Gastrocnemius medialis (tissue), 4 donors: ENCODE data around the gene CDKAL1.

Experiments used
- POLR2A ChIP-seq, 2 donors: fragments of 450-650 bp; IDR thresholded peaks; one replicate each; pipeline ENCODE4 v1.6.1; 2017; ENCODE audit warnings: antibody characterized with exemption in 2 of 2, mild to moderate bottlenecking in 2 of 2, moderate library complexity in 2 of 2
- TF ChIP-seq, protein P1 (sequence below), 5 experiments: fragments of 450-650 bp in 3 of 5; fragments of 200-600 bp in 2 of 5; sonication (generic) in 2 of 5; IDR thresholded peaks in 4 of 5; conservative IDR thresholded peaks in 1 of 5; 1 replicate in 4 of 5; 2 replicates in 1 of 5; pipeline ENCODE4 v1.5.1; 2016 to 2019; ENCODE audit warnings: antibody characterized with exemption in 5 of 5, mild to moderate bottlenecking in 3 of 5, moderate library complexity in 3 of 5

DNA sequence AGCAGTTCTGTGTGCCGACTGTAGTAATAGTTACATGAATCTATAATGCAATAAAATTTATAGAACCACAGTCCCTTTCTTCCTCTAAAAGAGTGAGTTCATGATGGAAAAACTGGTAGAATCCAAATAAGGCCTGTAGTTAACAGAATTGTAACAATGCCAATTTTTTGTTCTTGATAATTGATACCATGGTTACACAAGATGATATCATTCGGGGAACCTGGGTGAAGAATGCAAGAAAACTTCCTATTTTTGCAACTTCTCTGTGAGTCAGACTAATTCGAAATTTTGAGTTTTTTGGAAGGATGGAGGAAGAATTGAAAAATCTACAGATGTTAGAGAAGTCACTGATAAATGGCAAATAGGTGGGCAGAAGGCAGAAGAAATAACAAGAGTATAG is 381.8 kb downstream of the CDKAL1 start:
- TF ChIP-seq, protein P1, sequence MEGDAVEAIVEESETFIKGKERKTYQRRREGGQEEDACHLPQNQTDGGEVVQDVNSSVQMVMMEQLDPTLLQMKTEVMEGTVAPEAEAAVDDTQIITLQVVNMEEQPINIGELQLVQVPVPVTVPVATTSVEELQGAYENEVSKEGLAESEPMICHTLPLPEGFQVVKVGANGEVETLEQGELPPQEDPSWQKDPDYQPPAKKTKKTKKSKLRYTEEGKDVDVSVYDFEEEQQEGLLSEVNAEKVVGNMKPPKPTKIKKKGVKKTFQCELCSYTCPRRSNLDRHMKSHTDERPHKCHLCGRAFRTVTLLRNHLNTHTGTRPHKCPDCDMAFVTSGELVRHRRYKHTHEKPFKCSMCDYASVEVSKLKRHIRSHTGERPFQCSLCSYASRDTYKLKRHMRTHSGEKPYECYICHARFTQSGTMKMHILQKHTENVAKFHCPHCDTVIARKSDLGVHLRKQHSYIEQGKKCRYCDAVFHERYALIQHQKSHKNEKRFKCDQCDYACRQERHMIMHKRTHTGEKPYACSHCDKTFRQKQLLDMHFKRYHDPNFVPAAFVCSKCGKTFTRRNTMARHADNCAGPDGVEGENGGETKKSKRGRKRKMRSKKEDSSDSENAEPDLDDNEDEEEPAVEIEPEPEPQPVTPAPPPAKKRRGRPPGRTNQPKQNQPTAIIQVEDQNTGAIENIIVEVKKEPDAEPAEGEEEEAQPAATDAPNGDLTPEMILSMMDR (IDR thresholded peaks at IDR 0.05 in 4 of 5, conservative IDR thresholded peaks at IDR 0.05 in 1 of 5) = no peak
- TF ChIP-seq POLR2A (IDR thresholded peaks at IDR 0.05) = no peak
